H9 (cell line): Measurements from ENCODE around the gene LY6G6F. TPM values are rescaled to one million over a fixed set of nuclear protein-coding genes. Genes with fewer than 3 reads are reported as not detected.

Experiments
- DNase-seq: peaks from one replicate; pipeline ENCODE4 v3.0.0-alpha.2; 2017
- H2AFZ ChIP-seq: one replicate; pipeline ENCODE4 v1.6.1; 2013; ENCODE audit warnings: mild to moderate bottlenecking, low read length, control low read depth, moderate library complexity
- H2AK5ac ChIP-seq: 2 replicates; pipeline ENCODE4 v1.6.1; 2013; ENCODE audit warnings: low read length, control low read depth, mixed read lengths; ENCODE audit not compliant: insufficient read length
- H2BK120ac ChIP-seq: one replicate; pipeline ENCODE4 v1.6.1; 2013; ENCODE audit warnings: low read depth, mild to moderate bottlenecking, low read length, control low read depth, inconsistent platforms; ENCODE audit not compliant: poor library complexity, severe bottlenecking
- H2BK12ac ChIP-seq: 2 replicates; pipeline ENCODE4 v1.6.1; 2013; ENCODE audit warnings: low read length, control low read depth, mixed read lengths, low read depth; ENCODE audit not compliant: insufficient read length
- H2BK15ac ChIP-seq: 2 replicates; pipeline ENCODE4 v1.6.1; 2013; ENCODE audit warnings: low read depth, low read length, control low read depth
- H2BK20ac ChIP-seq: one replicate; pipeline ENCODE4 v1.6.1; 2013; ENCODE audit warnings: low read depth, mild to moderate bottlenecking, low read length, control low read depth, inconsistent platforms; ENCODE audit not compliant: poor library complexity, severe bottlenecking
- H2BK5ac ChIP-seq: 2 replicates; pipeline ENCODE4 v1.6.1; 2013; ENCODE audit warnings: low read length, control low read depth, mixed read lengths; ENCODE audit not compliant: insufficient read length
- H3K14ac ChIP-seq: 2 replicates; pipeline ENCODE4 v1.6.1; 2013; ENCODE audit warnings: low read length, control low read depth; ENCODE audit not compliant: insufficient read depth
- H3K18ac ChIP-seq: 2 replicates; pipeline ENCODE4 v1.6.1; 2013; ENCODE audit warnings: low read depth, mild to moderate bottlenecking, mixed read lengths, low read length, control low read depth; ENCODE audit not compliant: insufficient read length
- H3K23ac ChIP-seq: 2 replicates; pipeline ENCODE4 v1.6.1; 2013; ENCODE audit warnings: low read length, control low read depth, mixed read lengths, low read depth; ENCODE audit not compliant: insufficient read length
- H3K23me2 ChIP-seq: 2 replicates; pipeline ENCODE4 v1.6.1; 2013; ENCODE audit warnings: low read depth, mild to moderate bottlenecking, mixed read lengths, low read length, control low read depth; ENCODE audit not compliant: insufficient read length, poor library complexity, severe bottlenecking
- H3K27ac ChIP-seq: 2 replicates; pipeline ENCODE4 v1.5.1; 2013; ENCODE audit warnings: low read length, control low read depth, mixed read lengths, low read depth; ENCODE audit not compliant: insufficient read length
- H3K27me3 ChIP-seq: 2 replicates; pipeline ENCODE4 v1.6.1; 2013; ENCODE audit warnings: low read length, control low read depth, inconsistent platforms; ENCODE audit not compliant: insufficient read depth
- H3K4ac ChIP-seq: 2 replicates; pipeline ENCODE4 v1.6.1; 2013; ENCODE audit warnings: low read depth, mild to moderate bottlenecking, control low read depth, inconsistent platforms, low read length, moderate library complexity
- H3K4me1 ChIP-seq: 2 replicates; pipeline ENCODE4 v1.6.1; 2013; ENCODE audit warnings: low read length, control low read depth, inconsistent platforms; ENCODE audit not compliant: insufficient read depth
- H3K4me2 ChIP-seq: 2 replicates; pipeline ENCODE4 v1.6.1; 2013; ENCODE audit warnings: low read length, control low read depth, mixed read lengths; ENCODE audit not compliant: insufficient read length, insufficient read depth
- H3K56ac ChIP-seq: 2 replicates; pipeline ENCODE4 v1.6.1; 2013; ENCODE audit warnings: low read depth, mild to moderate bottlenecking, mixed read lengths, low read length, control low read depth; ENCODE audit not compliant: insufficient read length
- H3K79me1 ChIP-seq: 2 replicates; pipeline ENCODE4 v1.6.1; 2013; ENCODE audit warnings: low read depth, mild to moderate bottlenecking, moderate library complexity, low read length, control low read depth, inconsistent platforms; ENCODE audit not compliant: insufficient read depth, poor library complexity, severe bottlenecking
- H3K79me2 ChIP-seq: 2 replicates; pipeline ENCODE4 v1.6.1; 2013; ENCODE audit warnings: low read length, control low read depth, inconsistent platforms; ENCODE audit not compliant: insufficient read depth
- H3K9ac ChIP-seq: 2 replicates; pipeline ENCODE4 v1.6.1; 2013; ENCODE audit warnings: low read length, control low read depth, mixed read lengths; ENCODE audit not compliant: insufficient read length; ENCODE audit errors: extremely low read depth
- H3K9me3 ChIP-seq: one replicate; pipeline ENCODE4 v1.6.1; 2013; ENCODE audit warnings: low read depth, low read length, inconsistent platforms; ENCODE audit not compliant: control insufficient read depth
- H3T11ph ChIP-seq: one replicate; pipeline ENCODE4 v1.6.1; 2013; ENCODE audit warnings: mild to moderate bottlenecking, low read length, control low read depth, inconsistent platforms
- H4K20me1 ChIP-seq: one replicate; pipeline ENCODE4 v1.6.1; 2013; ENCODE audit not compliant: control insufficient read depth, insufficient read length, insufficient read depth
- H4K5ac ChIP-seq: 2 replicates; pipeline ENCODE4 v1.6.1; 2013; ENCODE audit warnings: low read depth, mild to moderate bottlenecking, mixed read lengths, low read length, control low read depth; ENCODE audit not compliant: insufficient read length
- H4K8ac ChIP-seq: replicated peaks from 2 replicates; pipeline ENCODE4 v1.6.1; 2013; ENCODE audit warnings: low read length, control low read depth, mixed read lengths, low read depth; ENCODE audit not compliant: insufficient read length
- H4K91ac ChIP-seq: 2 replicates; pipeline ENCODE4 v1.6.1; 2013; ENCODE audit warnings: low read depth, mild to moderate bottlenecking, moderate library complexity, mixed read lengths, low read length, control low read depth; ENCODE audit not compliant: insufficient read length
- H3K27ac Mint-ChIP-seq, 3 experiments: 2 replicates in 2 of 3; 3 replicates in 1 of 3; pipeline ENCODE4 v1.8.0; 2020 to 2021; ENCODE audit warnings: mixed read lengths in 3 of 3, mild to moderate bottlenecking in 1 of 3, moderate library complexity in 1 of 3
- H3K27me3 Mint-ChIP-seq: 2 replicates; pipeline ENCODE4 v1.8.0; 2021; ENCODE audit warnings: low read depth, mild to moderate bottlenecking, moderate library complexity, mixed read lengths
- H3K36me3 Mint-ChIP-seq, 3 experiments: 2 replicates in 2 of 3; 3 replicates in 1 of 3; pipeline ENCODE4 v1.8.0; 2020 to 2021; ENCODE audit warnings: low read depth in 3 of 3, mixed read lengths in 3 of 3; ENCODE audit not compliant: insufficient read depth in 1 of 3
- H3K4me1 Mint-ChIP-seq, 2 experiments: 2 replicates each; pipeline ENCODE4 v1.8.0; 2020; ENCODE audit warnings: mixed read lengths in 2 of 2
- H3K4me3 Mint-ChIP-seq, 2 experiments: 2 replicates in 1 of 2; 3 replicates in 1 of 2; pipeline ENCODE4 v1.8.0; 2020 to 2021; ENCODE audit warnings: mild to moderate bottlenecking in 2 of 2, mixed read lengths in 2 of 2, moderate library complexity in 1 of 2
- H3K9me3 Mint-ChIP-seq, 2 experiments: 2 replicates in 1 of 2; 3 replicates in 1 of 2; pipeline ENCODE4 v1.8.0; 2020; ENCODE audit warnings: mild to moderate bottlenecking in 2 of 2, mixed read lengths in 2 of 2, moderate library complexity in 1 of 2
- CTCF ChIP-seq: fragments of 200-600 bp; sonication (generic); conservative IDR thresholded peaks from 3 replicates; pipeline ENCODE4 v1.8.0; 2021; ENCODE audit warnings: antibody characterized with exemption, mild to moderate bottlenecking
- WGBS: extraction: QIAGEN DNeasy Blood & Tissue Kit; methylation state at CpG from one replicate; pipeline ENCODE4 v1.1.7; 2013; ENCODE audit warnings: missing lambda C conversion rate, low lambda C conversion rate, mixed read lengths; ENCODE audit not compliant: insufficient read length; ENCODE audit errors: extremely low coverage; 5-methylcytosine and 5-hydroxymethylcytosine counted together
- total RNA-seq: library from RNA; stranded (reverse); gene quantifications from 2 replicates; pipeline ENCODE4 v1.2.1, GENCODE V29; 2021

LY6G6F gene
- total RNA-seq, 1 experiment from 2014 or later: not detected

DNA sequence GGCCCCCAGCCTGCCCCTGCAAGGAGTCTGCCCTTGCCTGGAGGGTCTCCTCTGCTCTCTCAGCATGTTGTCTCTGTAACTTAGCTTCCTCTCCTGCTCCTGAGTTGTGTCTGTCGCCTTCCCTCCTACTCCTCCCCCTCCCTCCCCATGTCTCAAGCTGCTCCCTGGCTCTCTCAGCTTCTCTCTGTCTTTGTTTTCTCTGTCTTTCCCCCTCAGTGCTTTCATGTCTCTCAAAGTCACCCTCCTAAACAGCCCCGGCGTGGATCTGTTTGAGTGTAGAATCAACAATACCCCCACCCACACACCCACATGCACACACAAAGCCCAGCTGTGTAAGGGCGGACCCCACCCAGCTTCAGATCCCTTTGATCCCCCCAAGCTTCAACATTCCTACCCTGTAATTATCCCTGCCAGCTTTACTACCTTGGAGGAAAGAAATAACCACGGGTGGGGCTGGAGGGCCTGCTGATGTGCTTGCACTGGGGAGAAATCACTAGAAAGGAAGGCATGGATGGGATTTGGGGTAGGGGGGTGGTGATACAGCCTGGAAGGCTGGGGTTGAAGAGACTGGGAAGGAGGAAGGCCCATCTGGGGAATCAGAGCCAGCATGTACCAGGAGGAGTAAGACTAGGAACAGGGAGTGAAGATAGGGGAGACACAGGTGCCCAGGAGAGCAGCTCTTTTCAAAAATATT lies 7.5 kb downstream of the LY6G6F start:
- DNase-seq: peak; percentile 36
- Histone ChIP-seq H3K79me1 (no peaks in the 10 kb centered on the region), H2BK12ac (no peak overlapping the region), H2BK5ac (no peak overlapping the region), H4K20me1 (no peaks in the 10 kb centered on the region), H3K56ac (no peak overlapping the region), H4K5ac (no peak overlapping the region), H4K8ac (no peak overlapping the region), H3K23ac (no peak overlapping the region), H3K9ac (no peak overlapping the region), H3K4me2 (no peak overlapping the region), H2BK15ac (no peak overlapping the region), H4K91ac (no peak overlapping the region), H3T11ph (no peak overlapping the region), H2AFZ (no peak overlapping the region), H3K79me2 (no peaks in the 10 kb centered on the region), H3K4ac (no peak overlapping the region), H3K27ac (no peak overlapping the region), H3K9me3 (no peaks in the 10 kb centered on the region), H3K27me3 (no peaks in the 10 kb centered on the region), H3K14ac (peak overlapping the region; percentile 64; the same call in 1 of the 2 replicates), H2BK120ac (no peak overlapping the region), H2BK20ac (no peak overlapping the region), H3K23me2 (no peaks in the 10 kb centered on the region), H3K4me1 (peaks cover 10% of the 10 kb centered on the region; the same call in 1 of the 2 replicates), H3K18ac (peak overlapping the region; percentile 53), H2AK5ac (no peak overlapping the region)
- TF ChIP-seq CTCF: no peak
- Mint-ChIP-seq H3K4me1 (peaks cover 50 to 62% of the 10 kb centered on the region in 2 experiments), H3K36me3 (no peaks in the 10 kb centered on the region), H3K9me3 (no peaks in the 10 kb centered on the region), H3K4me3 (peak overlapping the region in 1 of 2 experiments; percentile 60; a peak in 4 of 5 replicates), H3K27me3 (peaks cover 8% of the 10 kb centered on the region), H3K27ac (peak overlapping the region; percentile 81 to 95 (median 81))
- no CpG with 5 or more reads among the region's 5 CpGs for WGBS
